Right atrium auricular region (tissue), 2 donors: ENCODE measurements around the gene THTPA. TPM values are rescaled to one million over a fixed set of nuclear protein-coding genes. Genes with fewer than 3 reads are reported as not detected.
A peak's percentile ranks its signal among the peaks of the same experiment; 100 is the strongest.

Experiments
- DNase-seq: peaks from one replicate; pipeline ENCODE4 v3.0.0-alpha.2; 2019; ENCODE audit warnings: low spot score
- H3K27ac ChIP-seq, 2 donors: fragments of 200-600 bp; sonication (generic); 1 replicate in 1 of 2; 2 replicates in 1 of 2; pipeline ENCODE4 v1.5.1; 2016 to 2019
- H3K27me3 ChIP-seq, 2 donors: fragments of 200-600 bp; sonication (generic); one replicate each; pipeline versions ENCODE4 v1.5.1 to v1.6.0; 2017 to 2019
- H3K36me3 ChIP-seq: fragments of 200-600 bp; sonication (generic); one replicate; pipeline ENCODE4 v1.5.1; 2016
- H3K4me1 ChIP-seq, 2 donors: fragments of 200-600 bp; sonication (generic); one replicate each; pipeline versions ENCODE4 v1.5.1 to v1.6.0; 2017 to 2019
- H3K4me3 ChIP-seq, 2 donors: fragments of 200-600 bp; sonication (generic); 1 replicate in 1 of 2; 2 replicates in 1 of 2; pipeline ENCODE4 v1.5.1; 2017 to 2019; ENCODE audit warnings: mild to moderate bottlenecking in 1 of 2, moderate library complexity in 1 of 2
- H3K9me3 ChIP-seq, 2 donors: fragments of 200-600 bp; sonication (generic); one replicate each; pipeline ENCODE4 v1.5.1; 2019
- total RNA-seq, 2 donors: library from RNA; depleted of rRNA; stranded (reverse); fragments of >200 nt; gene quantifications; one replicate each; pipeline ENCODE4 v1.1.0, GENCODE V29; 2016
- TF ChIP-seq, protein P1 (sequence below), 2 donors: fragments of 200-600 bp; sonication (generic); IDR thresholded peaks; one replicate each; pipeline ENCODE4 v1.5.1; 2019; ENCODE audit warnings: antibody characterized with exemption in 2 of 2

THTPA gene
- total RNA-seq, 2 donors from 2014 or later, result 22.6 to 27.3 TPM

DNA sequence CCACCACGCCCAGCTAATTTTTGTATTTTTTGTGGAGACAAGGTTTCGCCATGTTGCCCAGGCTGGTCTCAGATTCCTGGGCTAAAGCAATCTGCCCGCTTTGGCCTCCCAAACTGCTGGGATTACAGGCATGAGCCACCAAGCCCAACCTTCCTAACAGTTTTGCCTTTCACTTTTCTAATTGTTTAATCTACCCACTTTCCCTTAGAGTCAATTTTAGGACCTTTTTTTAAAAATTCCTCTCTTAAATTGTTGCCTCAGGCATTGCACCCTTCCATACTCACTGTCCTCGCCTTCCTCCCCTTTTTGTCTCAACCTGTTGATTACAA is 16.0 kb upstream of the THTPA start:
- Histone ChIP-seq H3K27ac (no peak overlapping the region), H3K9me3 (no peaks in the 10 kb centered on the region), H3K4me3 (no peak overlapping the region), H3K36me3 (no peaks in the 10 kb centered on the region), H3K27me3 (no peaks in the 10 kb centered on the region), H3K4me1 (peaks cover 0 to 8% of the 10 kb centered on the region in 2 donors)
- no peak for DNase-seq
- TF ChIP-seq, protein P1, sequence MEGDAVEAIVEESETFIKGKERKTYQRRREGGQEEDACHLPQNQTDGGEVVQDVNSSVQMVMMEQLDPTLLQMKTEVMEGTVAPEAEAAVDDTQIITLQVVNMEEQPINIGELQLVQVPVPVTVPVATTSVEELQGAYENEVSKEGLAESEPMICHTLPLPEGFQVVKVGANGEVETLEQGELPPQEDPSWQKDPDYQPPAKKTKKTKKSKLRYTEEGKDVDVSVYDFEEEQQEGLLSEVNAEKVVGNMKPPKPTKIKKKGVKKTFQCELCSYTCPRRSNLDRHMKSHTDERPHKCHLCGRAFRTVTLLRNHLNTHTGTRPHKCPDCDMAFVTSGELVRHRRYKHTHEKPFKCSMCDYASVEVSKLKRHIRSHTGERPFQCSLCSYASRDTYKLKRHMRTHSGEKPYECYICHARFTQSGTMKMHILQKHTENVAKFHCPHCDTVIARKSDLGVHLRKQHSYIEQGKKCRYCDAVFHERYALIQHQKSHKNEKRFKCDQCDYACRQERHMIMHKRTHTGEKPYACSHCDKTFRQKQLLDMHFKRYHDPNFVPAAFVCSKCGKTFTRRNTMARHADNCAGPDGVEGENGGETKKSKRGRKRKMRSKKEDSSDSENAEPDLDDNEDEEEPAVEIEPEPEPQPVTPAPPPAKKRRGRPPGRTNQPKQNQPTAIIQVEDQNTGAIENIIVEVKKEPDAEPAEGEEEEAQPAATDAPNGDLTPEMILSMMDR (IDR thresholded peaks at IDR 0.05), result no peak

DNA sequence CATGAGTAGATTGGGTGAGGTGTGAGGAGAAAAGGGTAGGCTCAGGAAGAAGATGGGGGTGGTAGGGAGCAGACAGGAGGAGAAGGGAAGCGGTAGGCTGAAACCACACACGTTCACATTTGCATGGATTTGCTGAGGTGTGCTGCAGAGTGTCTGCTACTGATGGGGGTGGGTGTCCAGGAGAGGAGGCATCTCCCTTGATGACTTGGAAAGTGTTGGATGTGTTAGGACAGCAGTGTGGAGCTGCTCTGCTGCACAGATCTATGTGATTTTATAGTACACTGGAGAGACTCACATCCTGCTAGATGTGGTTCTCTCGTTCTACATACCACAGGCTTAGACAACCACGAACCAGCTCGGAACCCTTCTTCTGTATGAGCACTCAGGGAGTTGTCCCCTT is 13.8 kb upstream of the THTPA start:
- TF ChIP-seq, protein P1 (IDR thresholded peaks at IDR 0.05), result no peak
- DNase-seq, result no peak
- H3K27ac ChIP-seq, result no peak overlapping the region
- H3K27me3 ChIP-seq, result no peaks in the 10 kb centered on the region
- H3K4me1 ChIP-seq, result peaks cover 0 to 8% of the 10 kb centered on the region in 2 donors
- no peaks in the 10 kb centered on the region for H3K36me3 ChIP-seq
- H3K4me3 ChIP-seq, result no peak overlapping the region
- no peaks in the 10 kb centered on the region for H3K9me3 ChIP-seq

DNA sequence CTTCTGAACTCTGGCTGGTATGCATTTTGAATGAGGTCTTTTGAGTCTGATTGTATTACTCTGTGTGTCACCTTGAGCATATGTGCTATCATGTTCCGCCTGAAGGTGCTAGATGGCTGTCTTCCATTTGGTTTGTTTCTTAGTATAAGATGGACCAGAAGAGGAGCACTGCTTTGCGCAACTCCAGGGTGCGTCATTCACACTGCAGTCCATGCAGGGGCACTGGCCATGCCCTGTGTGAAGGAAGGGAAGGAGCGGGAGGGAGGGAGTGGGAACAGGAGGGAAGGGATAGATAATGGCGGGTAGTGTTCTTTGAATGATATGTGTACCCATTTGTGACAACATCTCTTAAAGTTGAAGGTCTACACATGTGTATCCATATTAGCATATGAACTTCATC is 12.7 kb upstream of the THTPA start:
- no peak overlapping the region for H3K4me3 ChIP-seq
- H3K9me3 ChIP-seq, result no peaks in the 10 kb centered on the region
- H3K27me3 ChIP-seq, result no peaks in the 10 kb centered on the region
- TF ChIP-seq, protein P1 (IDR thresholded peaks at IDR 0.05), result no peak
- H3K36me3 ChIP-seq, result no peaks in the 10 kb centered on the region
- no peak for DNase-seq
- no peak overlapping the region for H3K27ac ChIP-seq
- peaks cover 0 to 8% of the 10 kb centered on the region in 2 donors for H3K4me1 ChIP-seq

DNA sequence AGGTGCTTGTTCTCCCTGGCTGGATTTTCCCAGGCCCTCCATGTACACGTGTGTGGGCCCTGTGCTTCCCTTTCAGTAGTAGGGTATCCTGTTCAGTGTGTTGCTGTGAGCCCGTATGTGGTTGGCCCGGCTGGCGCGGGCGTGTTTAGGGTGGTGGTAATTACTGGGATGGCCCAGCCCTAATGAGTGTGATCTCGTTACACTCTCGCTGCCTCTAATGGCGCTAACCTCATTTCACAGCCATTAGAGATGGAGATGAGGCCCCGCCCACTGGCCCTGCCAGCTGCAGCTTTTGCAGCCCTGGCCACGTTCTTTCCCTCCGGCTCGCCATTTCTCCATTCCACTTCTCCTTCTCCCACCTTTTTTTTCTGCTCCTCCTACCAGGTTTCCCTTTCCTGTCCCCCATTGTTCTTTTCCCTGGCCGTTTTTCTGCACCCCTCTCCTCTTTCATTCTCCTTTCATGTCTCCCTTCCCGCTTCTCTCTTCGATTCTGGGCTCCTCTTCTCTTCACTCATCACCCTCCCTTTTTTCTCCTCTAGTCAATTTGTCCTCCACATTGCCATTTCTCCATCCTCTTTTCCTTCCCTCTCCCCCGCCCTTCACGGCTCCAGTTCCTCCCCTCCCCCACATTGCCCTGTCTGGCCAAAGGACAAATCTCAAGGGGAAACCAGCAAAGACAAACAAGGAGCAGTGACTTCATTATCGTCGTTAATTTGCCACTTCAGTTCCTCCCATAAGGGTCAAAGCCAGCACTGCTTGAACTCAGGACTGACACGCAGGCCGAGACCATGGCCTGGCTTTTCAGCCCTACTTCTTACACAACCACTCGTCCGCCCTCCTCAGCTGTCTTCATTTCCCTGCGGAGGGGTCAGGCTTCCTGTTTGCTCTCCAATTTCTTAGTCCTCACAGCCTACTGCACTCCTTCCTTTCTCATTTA is 11.3 kb upstream of the THTPA start:
- DNase-seq, result peak; percentile 73
- TF ChIP-seq, protein P1 (IDR thresholded peaks at IDR 0.05), result no peak
- Histone ChIP-seq H3K9me3 (no peaks in the 10 kb centered on the region), H3K4me1 (no peaks in the 10 kb centered on the region), H3K4me3 (no peak overlapping the region), H3K27ac (peak overlapping the region; percentile 23 to 64), H3K36me3 (no peaks in the 10 kb centered on the region), H3K27me3 (no peaks in the 10 kb centered on the region)

DNA sequence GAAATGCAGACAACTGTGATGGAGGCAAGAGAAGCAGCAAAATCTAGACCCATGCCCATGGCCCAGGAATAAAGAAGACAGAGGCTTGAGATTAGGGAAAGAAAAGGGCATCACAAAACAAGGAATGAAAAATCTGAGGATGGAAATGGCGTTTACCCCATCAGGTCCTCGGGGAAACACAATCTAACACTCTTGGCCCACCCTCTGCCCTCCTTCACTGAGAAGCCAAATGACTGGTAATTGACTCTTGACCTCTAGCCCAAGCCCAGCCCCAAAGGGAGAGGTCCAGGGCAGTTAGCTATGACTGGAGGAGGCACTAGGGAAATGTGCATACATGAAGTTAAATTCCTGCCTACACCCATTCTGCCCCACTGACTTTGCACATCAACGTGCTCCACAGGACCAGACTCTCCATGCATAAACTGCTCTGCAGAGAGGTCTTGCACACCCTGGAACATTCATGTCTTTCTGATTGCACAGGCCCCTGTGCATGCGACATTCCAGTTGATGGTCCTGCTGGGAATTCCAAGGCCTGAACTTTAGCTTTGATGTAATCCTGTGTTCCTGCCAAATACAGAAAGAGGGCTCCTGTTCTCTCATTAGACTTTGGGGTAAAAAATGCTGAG is 10.2 kb upstream of the THTPA start:
- no peak for DNase-seq
- H3K4me1 ChIP-seq, result peaks cover 0 to 8% of the 10 kb centered on the region in 2 donors
- H3K9me3 ChIP-seq, result no peaks in the 10 kb centered on the region
- TF ChIP-seq, protein P1 (IDR thresholded peaks at IDR 0.05), result no peak
- no peaks in the 10 kb centered on the region for H3K27me3 ChIP-seq
- peak overlapping the region in 1 of 2 donors; percentile 64 for H3K27ac ChIP-seq
- no peaks in the 10 kb centered on the region for H3K36me3 ChIP-seq
- no peak overlapping the region for H3K4me3 ChIP-seq
